NT2/D1 (cell line): ENCODE data around the gene GALNT18.

Source experiments
- DNase-seq: peaks from one replicate; pipeline ENCODE4 v3.0.0-alpha.2; 2011; ENCODE audit warnings: low read depth, low spot score
- H3K27me3 ChIP-seq: 2 replicates; pipeline ENCODE4 v1.6.0; 2011; ENCODE audit warnings: mild to moderate bottlenecking; ENCODE audit not compliant: insufficient read length, insufficient read depth
- H3K36me3 ChIP-seq: 2 replicates; pipeline ENCODE4 v1.6.1; 2011; ENCODE audit warnings: mild to moderate bottlenecking, low read length, mixed read lengths; ENCODE audit not compliant: insufficient read depth, insufficient read length
- H3K4me1 ChIP-seq: 2 replicates; pipeline ENCODE4 v1.5.1; 2011; ENCODE audit not compliant: insufficient read depth, insufficient read length
- H3K4me3 ChIP-seq: 2 replicates; pipeline ENCODE4 v1.5.1; 2011; ENCODE audit warnings: low read depth; ENCODE audit not compliant: insufficient read length
- H3K9ac ChIP-seq: 2 replicates; pipeline ENCODE4 v1.6.0; 2011; ENCODE audit warnings: low read depth; ENCODE audit not compliant: insufficient read length
- H3K9me3 ChIP-seq: 2 replicates; pipeline ENCODE4 v1.5.1; 2011; ENCODE audit warnings: mild to moderate bottlenecking, low read length; ENCODE audit not compliant: insufficient read depth
- SUZ12 ChIP-seq: IDR thresholded peaks from 2 replicates; pipeline ENCODE4 v1.6.1; 2011; ENCODE audit not compliant: insufficient read length, insufficient read depth; ENCODE audit errors: extremely low read depth
- YY1 ChIP-seq: IDR thresholded peaks from 2 replicates; pipeline ENCODE4 v1.6.1; 2011; ENCODE audit not compliant: insufficient read length, insufficient read depth
- ZNF274 ChIP-seq: IDR thresholded peaks from 2 replicates; pipeline ENCODE4 v1.6.1; 2011; ENCODE audit warnings: mild to moderate bottlenecking, low read depth, low read length

GALNT18 gene

GRCh38 chr11:11284481-11284880 is 337.3 kb downstream of the GALNT18 start:
- H3K9me3 ChIP-seq, result no peaks in the 10 kb centered on the region
- H3K9ac ChIP-seq, result no peak overlapping the region
- DNase-seq, result no peak
- no peak overlapping the region for H3K4me3 ChIP-seq
- no peak for TF ChIP-seq ZNF274
- no peak for TF ChIP-seq YY1
- TF ChIP-seq SUZ12, result no peak
- no peaks in the 10 kb centered on the region for H3K27me3 ChIP-seq
- peaks cover 6% of the 10 kb centered on the region for H3K4me1 ChIP-seq
- H3K36me3 ChIP-seq, result no peaks in the 10 kb centered on the region

- H3K27me3 ChIP-seq, result no peaks in the 10 kb centered on the region
- no peaks in the 10 kb centered on the region for H3K9me3 ChIP-seq
- no peak overlapping the region for H3K4me3 ChIP-seq
- no peaks in the 10 kb centered on the region for H3K36me3 ChIP-seq
- H3K4me1 ChIP-seq, result peaks cover 6% of the 10 kb centered on the region
- TF ChIP-seq SUZ12 (no peak), ZNF274 (no peak), YY1 (no peak)
- H3K9ac ChIP-seq, result no peak overlapping the region
- DNase-seq, result no peak
Measured at GRCh38 chr11:11281626-11282025, 340.2 kb downstream of the GALNT18 start.

GRCh38 chr11:11280826-11281225 is 341.0 kb downstream of the GALNT18 start:
- no peak overlapping the region for H3K9ac ChIP-seq
- no peaks in the 10 kb centered on the region for H3K27me3 ChIP-seq
- peaks cover 6% of the 10 kb centered on the region for H3K4me1 ChIP-seq
- H3K9me3 ChIP-seq, result no peaks in the 10 kb centered on the region
- no peak for DNase-seq
- H3K4me3 ChIP-seq, result no peak overlapping the region
- H3K36me3 ChIP-seq, result no peaks in the 10 kb centered on the region
- no peak for TF ChIP-seq YY1
- no peak for TF ChIP-seq SUZ12
- no peak for TF ChIP-seq ZNF274

GRCh38 chr11:11279956-11280689 is 341.7 kb downstream of the GALNT18 start:
- H3K36me3 ChIP-seq, result no peaks in the 10 kb centered on the region
- H3K4me3 ChIP-seq, result no peak overlapping the region
- peak; percentile 36 for DNase-seq
- H3K4me1 ChIP-seq, result peaks cover 6% of the 10 kb centered on the region
- TF ChIP-seq YY1, result no peak
- no peak for TF ChIP-seq ZNF274
- no peak for TF ChIP-seq SUZ12
- no peaks in the 10 kb centered on the region for H3K27me3 ChIP-seq
- no peaks in the 10 kb centered on the region for H3K9me3 ChIP-seq
- peak overlapping the region; percentile 26 for H3K9ac ChIP-seq

- DNase-seq, result no peak
- Histone ChIP-seq H3K9ac (no peak overlapping the region), H3K9me3 (no peaks in the 10 kb centered on the region), H3K36me3 (no peaks in the 10 kb centered on the region), H3K4me3 (no peak overlapping the region), H3K27me3 (no peaks in the 10 kb centered on the region), H3K4me1 (no peaks in the 10 kb centered on the region)
- no peak for TF ChIP-seq SUZ12
- TF ChIP-seq YY1, result no peak
- no peak for TF ChIP-seq ZNF274
Measured at GRCh38 chr11:11272254-11272653, 349.6 kb downstream of the GALNT18 start.

GRCh38 chr11:11270236-11270775 is 351.5 kb downstream of the GALNT18 start:
- no peak for TF ChIP-seq SUZ12
- no peak for TF ChIP-seq ZNF274
- TF ChIP-seq YY1, result no peak
- H3K9ac ChIP-seq, result no peak overlapping the region
- no peaks in the 10 kb centered on the region for H3K36me3 ChIP-seq
- H3K27me3 ChIP-seq, result no peaks in the 10 kb centered on the region
- peaks cover 2% of the 10 kb centered on the region for H3K4me1 ChIP-seq
- no peak overlapping the region for H3K4me3 ChIP-seq
- no peaks in the 10 kb centered on the region for H3K9me3 ChIP-seq
- DNase-seq, result no peak

- no peak overlapping the region for H3K9ac ChIP-seq
- H3K4me1 ChIP-seq, result peaks cover 2% of the 10 kb centered on the region
- TF ChIP-seq ZNF274 (no peak), YY1 (no peak), SUZ12 (no peak)
- H3K9me3 ChIP-seq, result no peaks in the 10 kb centered on the region
- H3K36me3 ChIP-seq, result no peaks in the 10 kb centered on the region
- no peaks in the 10 kb centered on the region for H3K27me3 ChIP-seq
- no peak for DNase-seq
- no peak overlapping the region for H3K4me3 ChIP-seq
Measured at GRCh38 chr11:11268706-11269105, 353.1 kb downstream of the GALNT18 start.
